Fibroblast of skin of back (primary cell): Measurements from ENCODE around the gene MEIOB.
"Not testable (repeated sequence)": the region's sequence is repeated elsewhere in the genome, so short reads cannot be mapped to it uniquely, and the experiment has no call there.

Experiments used
- DNase-seq: peaks from one replicate; pipeline ENCODE4 v3.0.0-alpha.2; 2013

The MEIOB gene

DNA sequence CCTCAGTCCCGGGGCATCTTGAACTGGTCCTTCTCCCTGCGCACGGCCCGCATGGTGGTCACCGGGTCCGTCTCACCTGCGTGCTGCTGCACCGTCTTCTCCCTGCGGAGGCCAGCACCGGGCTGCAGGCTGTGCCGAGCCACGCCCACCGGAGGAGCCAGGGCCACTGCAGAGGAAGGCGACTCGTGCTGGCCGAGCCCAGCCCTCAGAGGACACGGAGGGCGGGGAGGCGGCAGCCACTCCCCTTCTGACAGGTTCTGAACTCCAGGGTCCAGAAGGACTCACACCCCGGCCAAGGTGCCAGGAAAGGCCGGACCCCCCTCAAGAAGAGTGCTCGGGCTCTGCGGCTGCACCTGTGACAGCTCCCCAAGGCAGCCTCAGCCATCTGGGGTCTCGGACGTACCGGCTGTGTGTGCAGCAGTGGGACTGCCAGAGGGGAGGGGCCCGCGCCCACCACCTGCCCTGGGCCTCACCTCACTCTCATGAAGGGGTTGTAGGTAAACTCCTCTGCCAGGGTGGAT, 62.6 kb downstream of the MEIOB start:
- DNase-seq, result no peak

DNA sequence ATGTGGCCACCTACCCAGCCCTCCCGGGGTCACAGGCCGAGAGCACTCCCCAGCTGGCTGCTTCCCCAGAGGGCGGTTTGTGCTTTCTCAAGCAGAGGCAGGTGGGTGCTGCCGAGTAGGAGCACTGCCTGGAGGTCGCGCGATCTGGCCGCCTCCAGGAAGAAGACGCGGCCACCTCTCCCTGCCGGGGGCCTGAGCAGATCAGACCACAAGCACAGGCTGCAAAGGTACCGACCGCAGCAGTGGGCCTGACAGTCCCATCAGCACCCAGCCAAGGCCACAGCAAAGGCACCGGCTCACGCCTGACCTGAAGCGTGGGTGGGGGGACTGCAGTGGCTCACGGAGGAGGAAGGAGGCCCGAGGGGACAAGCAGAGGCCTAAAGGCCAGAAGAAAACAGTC, 63.3 kb downstream of the MEIOB start:
- DNase-seq, result no peak

DNA sequence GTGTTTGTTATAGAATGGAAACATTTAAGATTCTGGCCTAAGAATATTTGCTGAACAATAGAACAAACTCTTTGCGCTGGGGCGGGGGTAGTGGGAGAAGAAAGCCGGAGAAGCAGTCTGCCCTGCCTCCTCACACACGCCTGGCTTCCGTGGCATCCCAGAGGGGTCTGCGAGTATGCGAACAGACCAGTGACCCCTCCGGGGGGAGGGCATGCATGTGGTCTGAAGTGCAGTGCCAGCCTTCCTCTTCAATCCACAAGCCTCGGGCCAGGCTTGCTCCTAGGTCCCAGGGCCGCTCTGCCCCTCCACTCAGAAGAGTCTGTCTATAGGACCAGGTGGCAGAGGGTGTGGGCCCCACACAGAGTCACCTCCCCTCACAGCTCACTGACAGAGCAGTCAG, 64.3 kb downstream of the MEIOB start:
- no peak for DNase-seq

DNA sequence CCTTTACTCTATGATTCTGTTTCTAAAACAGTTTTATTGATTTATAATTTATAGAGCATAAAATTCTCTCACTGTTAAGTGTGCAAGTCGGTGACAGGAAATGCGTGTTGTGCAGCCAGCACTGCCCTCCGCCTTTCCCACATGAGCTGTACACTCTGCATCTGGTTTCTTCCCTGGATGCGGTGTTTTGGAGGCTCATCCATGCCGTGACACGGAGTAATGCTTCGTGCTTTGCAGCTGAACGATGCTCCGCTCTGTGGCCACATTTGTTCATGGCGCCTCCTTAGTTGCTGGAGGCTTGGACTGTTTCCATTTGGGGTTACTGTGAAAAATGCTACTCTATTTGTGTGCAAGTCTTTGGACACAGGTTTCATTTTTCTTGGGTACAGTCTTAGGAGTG, 71.3 kb downstream of the MEIOB start:
- no peak for DNase-seq

DNA sequence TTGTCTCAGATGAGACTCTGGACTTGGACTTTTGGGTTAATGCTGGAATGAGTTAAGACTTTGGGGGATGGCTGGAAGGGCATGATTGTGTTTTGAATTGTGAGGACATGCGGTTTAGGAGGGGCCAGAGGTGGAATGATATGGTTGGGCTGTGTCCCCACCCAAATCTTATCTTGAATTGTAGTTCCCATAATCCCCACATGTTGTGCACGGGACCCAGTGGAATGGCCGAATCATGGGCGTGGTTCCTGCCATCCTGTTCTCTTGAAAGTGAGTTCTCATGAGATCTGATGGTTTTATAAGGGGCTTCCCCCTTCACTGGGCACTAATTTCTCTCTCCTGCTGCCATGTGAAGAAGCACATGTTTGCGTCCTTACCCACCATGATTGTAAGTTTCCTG, 72.7 kb downstream of the MEIOB start:
- DNase-seq, result not testable (repeated sequence)

DNA sequence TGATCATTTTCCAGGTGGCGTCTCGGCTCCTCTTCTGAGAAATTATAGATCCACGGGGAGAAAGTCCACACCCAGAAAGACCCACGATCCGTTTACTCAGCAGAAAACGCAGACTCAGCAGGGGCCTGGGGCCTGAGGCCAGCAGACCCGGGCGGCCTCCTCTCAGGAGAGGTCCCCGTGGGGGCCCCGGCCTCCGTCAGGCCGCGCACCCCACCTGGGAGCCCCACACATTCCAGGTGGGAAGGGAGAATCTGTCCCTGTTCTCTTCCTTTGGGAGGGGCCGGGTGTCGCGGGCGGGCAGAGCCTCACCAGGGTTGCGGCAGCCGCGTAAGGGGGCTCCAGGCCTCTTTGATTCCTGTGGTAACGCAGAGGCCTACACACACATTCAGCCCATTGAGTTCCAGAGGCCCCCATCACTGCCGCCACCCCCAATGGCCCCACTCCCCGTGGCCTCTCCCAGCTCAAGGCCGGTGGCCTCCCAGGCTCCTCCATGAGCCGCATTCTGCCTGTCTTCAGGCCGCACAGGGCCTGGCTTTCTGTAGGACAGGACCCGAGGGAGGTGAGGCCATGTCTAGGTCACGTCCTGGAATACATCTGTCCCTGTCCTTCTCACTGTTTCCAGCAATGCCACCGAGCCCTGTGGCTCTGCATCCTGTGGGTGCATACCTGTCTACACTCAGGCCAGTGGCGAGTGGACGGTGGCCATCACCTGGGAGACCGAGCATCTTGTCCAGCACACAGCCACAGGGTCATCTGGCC, 76.9 kb downstream of the MEIOB start:
- no peak for DNase-seq

DNA sequence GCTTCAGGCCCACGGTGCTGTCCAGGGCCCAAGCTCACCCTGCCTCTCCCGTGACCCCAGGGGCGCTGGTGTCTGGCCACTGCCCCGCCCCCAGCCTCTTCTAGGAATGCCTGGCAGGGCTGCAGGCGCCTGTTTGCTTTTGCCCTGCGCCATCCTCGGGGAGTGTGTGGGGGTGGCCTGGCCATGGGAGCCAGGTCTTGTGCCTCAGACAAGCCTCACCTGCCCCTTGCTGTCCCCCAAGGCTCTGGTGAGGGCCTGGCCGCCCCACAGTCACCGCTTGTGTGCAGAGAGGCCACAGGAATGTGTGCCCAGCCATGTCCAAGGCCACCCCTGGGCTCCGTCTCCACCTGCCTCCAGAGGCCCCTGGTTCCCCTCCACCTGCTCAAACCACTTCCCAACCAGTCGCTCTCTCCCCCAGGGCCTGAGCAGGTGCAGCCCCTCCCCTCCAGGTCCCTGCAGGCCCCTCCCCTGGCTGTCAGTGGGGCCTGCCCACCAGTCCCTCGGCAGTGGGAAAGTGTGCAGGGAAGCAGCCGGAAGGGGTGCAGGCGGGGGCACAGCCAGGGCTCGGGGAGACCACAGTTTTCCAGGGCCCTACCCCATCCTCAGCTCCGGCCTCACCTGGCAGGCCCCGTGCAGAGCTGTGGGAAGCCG, 77.6 kb downstream of the MEIOB start:
- no peak for DNase-seq

DNA sequence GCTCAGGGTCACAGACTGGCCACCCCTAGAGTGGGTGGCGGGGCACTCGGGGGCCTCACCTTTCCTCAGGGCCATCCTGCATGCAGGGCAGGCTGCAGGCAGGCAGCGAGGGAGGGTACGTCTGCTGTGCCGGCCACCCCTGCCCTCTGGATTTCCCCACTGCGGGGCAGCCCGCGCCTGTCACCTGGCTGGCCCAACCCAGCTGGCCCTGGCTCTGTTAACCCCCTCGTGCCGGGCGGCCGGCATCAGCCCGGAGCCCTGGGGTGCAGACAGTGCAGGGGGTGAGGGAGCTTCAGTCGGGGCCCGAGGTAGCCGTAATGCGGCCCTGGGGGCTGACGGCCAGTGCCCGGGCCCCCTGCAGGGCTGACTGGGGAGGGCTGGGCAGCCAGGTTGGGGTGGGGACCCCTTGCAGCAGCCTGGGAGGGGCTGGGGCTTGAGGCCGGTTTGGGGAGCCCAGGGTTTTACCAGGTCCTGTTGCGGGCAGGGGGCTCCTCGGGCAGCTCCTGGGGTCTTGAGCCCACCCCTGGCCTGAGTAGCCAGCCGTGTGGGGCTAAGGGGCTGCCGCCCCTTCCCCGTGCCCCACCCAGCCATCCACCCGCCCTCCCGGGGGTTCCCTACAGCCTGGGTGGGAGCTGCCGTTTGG, 78.3 kb downstream of the MEIOB start, which contains the start of gene IGFALS:
Gene IGFALS (minus strand): TSS at position 128 of the 643 bp plus-strand sequence. CDS start 53 bp downstream, at position 75.
- DNase-seq, result no peak

DNA sequence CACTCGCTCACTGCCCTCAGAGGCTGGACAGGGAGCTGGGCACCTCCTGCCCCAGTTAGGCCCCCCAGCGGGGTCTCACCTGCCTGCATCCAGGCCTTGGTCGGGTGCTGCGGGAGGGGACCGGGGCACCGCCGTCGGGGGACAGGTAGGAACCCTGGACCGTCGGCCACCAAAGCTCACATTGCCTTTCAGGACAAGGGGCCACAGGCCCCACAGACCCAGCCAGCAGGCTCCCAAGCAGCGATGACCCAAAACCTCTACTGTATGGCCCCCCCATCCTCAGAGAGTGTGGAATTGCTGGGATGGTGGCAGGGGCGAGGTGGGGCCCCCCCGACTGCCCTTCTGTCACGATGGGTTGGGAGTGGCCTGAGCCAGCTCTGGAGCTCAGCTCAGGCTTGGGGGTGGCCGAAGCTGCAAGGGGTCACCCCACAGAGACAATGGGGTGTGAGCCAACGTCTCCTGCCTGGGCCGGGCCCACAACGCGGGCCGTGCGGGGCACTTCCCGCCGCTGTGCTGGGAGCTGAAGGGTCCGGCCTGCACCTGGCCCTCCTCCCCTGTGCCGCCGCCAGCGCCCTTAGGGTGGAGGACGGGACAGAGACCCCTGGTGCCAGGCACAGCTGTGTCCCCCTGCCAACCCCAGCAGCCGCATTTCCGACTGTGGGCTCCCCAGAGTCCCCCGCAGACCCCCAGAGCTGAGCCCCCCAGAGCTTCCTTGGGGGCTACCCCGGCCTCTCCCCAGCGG, 79.0 kb downstream of the MEIOB start:
- DNase-seq, result no peak

DNA sequence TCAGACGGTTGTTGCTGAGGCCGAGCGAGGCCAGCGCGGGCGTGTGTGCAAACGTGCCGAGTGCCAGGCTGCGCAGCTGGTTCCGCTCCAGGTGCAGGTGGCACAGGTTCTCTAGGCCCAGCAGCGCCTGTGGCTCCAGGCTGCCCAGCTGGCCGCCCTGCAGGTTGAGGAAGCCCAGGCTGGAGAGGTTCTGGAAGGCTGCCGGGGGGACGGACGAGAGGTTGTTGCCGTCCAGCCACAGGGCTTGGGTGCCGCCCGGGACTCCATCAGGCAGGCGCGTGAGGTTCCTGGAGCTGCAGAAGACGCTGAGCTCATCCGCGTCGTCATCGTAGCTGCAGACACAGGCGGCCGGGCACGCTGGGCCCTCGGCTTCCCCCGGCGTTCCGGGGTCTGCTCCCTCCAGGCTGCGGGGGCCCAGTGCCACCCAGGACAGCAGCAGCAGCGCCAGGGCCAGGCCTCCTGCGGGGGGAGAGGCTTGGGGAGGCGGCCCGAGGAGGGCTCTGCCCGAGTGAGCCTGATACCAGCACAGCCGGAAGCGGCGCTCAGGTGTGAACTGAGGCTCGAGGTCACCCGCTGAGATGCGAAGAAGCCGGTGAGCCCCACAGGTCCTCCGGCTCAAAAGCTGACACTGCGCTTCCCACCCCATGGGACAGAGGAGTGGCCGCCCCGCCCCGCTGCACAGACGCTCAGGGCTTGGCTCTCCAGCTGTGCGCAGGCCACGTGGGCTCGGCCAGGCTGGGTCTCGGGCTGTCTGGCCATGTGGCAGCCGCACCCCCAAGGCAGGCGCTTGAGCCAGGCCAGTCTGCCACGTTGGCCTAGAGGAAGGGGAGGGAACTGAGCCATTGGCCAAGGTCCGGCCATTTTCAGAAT, 79.8 kb downstream of the MEIOB start:
- DNase-seq, result no peak

DNA sequence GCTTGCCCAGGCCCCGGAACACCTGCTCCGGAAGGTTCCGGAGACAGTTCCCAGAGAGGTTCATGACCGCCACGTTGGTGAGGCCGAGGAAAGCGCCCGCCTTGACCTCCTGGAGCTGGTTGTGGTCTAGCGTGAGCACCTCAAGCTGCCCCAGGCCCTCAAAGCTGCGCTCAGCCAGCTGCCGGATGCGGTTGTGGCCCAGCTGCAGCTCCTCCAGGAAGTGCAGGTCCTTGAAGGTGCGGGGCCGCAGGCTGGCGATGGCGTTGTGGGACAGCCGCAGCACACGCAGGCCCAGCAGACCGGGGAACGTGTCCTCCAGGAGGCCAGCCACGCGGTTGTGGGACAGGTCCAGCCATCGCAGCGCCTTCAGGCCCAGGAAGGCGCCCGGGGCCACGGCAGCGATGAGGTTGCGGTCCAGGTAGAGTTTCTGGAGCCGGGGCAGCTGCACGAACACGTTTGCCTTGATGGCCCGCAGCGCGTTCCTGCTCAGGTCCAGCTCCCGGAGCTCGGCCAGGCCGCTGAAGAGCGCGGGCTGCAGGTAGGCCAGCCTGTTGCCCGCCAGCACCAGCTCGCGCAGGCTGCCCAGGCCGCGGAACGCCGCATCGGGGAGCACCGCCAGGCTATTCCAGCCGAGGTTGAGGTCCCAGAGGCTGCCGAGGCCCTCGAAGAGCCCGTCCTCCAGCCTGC, 80.6 kb downstream of the MEIOB start:
- no peak for DNase-seq

DNA sequence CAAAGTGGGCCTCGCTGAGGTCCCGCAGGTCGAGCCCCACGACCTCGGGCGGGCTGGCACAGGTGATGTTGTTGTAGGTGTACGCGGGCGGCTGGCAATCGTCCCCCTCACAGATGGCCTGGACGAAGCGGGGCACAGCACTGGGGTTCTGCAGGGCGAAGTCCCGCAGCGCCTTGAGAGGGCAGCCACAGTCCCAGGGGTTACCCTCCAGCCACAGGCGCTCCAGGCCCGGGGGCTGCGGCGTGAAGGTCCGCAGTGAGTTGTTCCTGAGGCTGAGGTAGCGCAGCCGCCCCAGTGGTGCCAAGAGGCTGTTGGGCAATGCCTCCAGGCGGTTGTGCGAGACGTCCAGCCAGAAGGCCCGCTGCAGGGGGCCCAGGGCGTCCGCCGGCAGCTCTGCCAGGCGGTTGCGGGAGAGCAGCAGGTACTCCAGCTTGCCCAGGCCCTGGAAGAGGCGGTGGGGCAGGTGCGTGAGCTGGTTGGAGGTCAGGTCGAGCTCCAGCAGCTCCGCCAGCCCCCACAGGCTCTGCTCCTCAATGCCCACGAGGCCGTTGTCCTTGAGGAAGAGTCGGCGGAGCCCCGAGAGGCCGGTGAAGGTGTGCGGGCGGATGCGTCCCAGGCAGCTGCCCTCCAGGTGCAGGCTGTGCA, 81.2 kb downstream of the MEIOB start:
- DNase-seq, result no peak

DNA sequence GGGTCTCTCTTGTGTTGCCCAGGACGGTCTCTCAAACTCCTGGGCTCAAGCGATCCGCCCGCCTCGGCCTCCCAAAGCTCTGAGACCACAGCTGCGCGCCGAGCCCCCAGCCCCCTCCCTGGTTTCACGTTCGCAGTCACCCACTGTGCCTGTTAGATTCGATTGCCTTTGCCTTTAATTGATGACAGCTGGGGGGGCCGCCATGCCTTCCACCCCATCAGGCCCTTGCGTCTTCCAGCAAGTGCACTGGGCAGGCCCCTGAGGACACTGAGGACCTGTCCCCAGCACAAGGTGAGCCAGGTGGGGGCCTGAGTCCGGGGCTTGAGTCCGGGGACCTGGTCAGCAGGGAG, 81.7 kb downstream of the MEIOB start:
- no peak for DNase-seq

DNA sequence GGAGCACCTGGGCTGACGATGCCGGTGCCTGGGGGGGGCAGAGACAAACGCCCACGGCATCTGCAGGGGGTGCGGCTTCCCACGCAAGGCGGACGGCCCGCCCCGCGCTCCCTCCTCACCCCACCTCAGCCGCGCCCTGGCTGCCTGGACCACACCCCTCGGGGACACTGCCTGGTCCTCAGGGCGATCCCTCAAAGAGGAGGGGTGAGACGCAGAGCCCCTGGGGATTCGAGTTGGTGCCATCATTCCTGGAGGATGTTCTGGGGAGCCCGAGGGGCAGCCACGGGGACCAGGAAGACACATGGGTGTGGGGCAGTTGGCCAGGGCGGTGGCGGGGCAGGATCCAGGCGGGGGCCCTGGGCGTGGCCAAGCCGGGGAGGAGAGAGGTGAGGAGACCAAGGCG, 82.3 kb downstream of the MEIOB start:
- DNase-seq, result no peak

DNA sequence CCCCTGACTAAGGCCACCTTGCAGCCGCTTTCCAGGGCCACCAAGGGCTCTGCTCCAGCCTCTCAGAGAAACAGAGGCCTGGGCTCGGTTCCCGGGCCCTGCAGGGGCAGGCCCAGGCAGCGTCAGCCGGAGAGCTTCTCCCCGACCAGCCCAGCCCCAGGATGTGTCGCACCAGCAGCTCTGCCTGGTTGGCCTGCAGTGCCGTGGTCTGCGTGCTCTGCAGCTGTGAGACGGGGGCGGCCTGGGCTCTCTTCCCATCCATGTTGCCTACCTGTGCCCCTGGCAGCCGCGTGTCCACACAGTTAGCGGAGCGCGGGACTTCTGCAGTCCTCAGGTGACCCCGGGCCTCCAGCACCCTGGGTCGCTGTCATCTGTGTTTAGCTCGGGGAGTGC, 83.3 kb downstream of the MEIOB start:
- DNase-seq, result no peak

DNA sequence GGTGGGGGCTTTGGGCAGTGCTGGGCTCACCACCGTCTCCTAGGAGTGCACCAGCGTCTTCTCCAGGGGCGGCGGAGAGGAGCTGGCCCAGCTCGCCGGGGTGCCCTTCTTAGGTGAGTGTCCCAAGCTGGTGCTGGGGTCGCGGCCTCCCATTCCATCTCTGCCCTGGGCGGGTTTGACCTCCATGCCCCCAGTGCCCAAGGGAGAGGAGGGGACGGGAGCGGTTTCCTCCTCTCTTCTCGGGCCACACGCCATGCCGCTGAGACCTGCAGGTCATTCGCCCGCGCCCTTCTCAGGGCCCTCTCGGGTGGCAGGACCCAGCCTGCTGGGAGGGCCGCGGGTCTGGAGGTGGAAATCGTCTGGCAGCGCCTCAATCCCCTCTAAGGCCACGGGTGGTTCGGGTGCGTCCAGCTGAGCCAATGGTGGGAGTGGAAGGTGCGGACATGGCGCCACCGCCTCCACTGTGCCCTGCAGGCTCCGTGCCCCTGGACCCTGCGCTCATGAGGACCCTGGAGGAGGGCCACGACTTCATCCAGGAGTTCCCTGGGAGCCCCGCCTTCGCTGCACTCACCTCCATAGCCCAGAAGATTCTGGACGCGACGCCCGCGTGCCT, 83.8 kb downstream of the MEIOB start:
- no peak for DNase-seq

DNA sequence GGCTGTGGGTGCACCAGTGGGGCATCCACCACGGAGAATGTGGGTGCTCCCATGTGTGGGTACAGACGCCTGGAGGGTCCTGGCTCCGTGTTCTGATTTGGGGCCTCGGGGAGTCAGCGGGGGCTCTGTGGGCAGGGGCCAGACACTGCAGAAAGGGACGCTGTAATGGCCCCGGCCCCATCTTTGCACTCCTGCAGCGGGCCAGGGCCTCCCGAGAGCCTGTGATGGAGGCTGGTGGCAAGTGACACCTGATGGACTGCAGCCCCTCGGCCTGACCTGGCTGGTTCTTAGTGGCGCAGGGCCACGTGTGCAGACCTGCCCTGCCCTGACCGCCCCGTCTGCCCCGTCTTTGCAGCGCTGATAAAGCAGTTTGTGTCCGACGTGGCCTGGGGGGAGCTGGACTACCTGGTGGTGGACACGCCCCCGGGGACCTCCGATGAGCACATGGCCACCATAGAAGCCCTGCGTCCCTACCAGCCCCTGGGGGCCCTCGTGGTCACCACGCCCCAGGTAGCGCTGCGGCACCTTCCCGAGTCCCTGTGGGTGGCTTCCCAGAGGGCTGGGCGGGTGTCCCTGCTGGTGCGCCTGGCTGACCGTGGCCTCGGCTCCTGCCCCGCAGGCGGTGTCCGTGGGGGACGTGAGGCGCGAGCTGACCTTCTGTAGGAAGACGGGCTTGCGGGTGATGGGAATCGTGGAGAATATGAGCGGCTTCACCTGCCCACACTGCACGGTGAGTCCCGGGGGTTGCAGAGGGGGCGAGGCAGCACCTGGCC, 84.5 kb downstream of the MEIOB start:
- no peak for DNase-seq

DNA sequence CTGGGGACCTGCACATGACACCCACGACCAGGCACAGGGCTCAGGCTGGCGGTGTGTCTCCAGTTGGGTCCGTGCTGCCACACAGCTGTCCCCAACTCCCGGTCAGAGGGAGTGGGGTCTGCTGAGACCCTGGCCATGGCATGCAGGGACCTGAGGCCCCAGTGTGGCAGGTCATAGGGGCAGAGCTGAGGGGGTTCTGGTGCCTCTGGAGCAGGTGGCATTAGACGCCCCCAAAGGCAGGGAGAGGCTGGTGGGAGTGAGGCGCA, 85.0 kb downstream of the MEIOB start:
- DNase-seq, result no peak

DNA sequence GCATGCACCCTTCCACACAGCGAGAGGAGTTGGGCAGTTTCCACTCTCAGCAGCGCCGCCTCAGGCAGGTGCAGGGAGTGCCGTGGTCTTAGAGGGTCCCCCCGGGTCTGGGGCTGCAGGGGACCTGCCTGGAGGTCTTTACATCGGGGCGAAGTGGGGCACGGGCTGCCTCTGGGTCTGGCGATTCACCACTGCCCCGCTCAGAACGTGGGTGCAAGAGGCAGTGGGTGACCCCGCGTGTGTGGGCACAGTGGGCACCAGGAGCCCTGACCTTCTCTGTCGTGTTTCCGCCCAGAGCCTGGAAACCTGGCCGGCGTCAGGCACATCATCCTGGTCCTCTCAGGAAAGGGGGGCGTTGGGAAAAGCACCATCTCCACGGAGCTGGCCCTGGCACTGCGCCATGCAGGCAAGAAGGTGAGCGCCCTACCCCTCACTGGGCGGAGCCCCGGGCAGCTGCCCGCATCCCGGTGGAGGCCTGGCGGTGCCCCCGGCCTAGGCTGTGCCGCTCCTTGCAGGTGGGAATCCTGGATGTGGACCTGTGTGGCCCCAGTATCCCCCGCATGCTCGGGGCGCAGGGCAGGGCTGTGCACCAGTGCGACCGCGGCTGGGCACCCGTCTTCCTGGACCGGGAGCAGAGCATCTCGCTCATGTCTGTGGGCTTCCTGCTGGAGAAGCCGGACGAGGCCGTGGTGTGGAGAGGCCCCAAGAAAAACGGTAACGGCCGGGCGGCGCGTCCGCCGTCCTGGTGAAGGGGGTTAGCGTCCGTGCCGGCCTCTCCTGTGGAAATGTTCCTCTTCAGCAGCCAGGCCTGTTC, 85.5 kb downstream of the MEIOB start:
- DNase-seq, result no peak
